WTC11 (cell line): ENCODE data around the gene ABCB1. TPM values are rescaled to one million over a fixed set of nuclear protein-coding genes. Genes with fewer than 3 reads are reported as not detected.

Experiments
- ATAC-seq: fragments of 200-7000 bp; cut with Tn5 transposase; 2 replicates; pipeline ENCODE4 v1.10.0; 2021; ENCODE audit warnings: mild to moderate bottlenecking, moderate library complexity
- CTCF ChIA-PET: fragments of 300-600 bp; sonication (Branson Sonifier 250); formaldehyde crosslinking; loops from one replicate; lab custom pipeline; 2021; ENCODE audit warnings: antibody characterized with exemption; lab: Charles Lee
- POLR2A ChIA-PET: fragments of 350-600 bp; sonication (Branson Sonifier 250); formaldehyde crosslinking; loops from one replicate; lab custom pipeline; 2021; ENCODE audit warnings: antibody characterized with exemption; lab: Charles Lee
- DNase-seq: peaks from one replicate; pipeline ENCODE4 v3.0.0; 2021; ENCODE audit warnings: low spot score
- H3K27ac Mint-ChIP-seq: 2 replicates; pipeline ENCODE4 v1.8.0; 2021; ENCODE audit warnings: mixed read lengths
- H3K27me3 Mint-ChIP-seq: 2 replicates; pipeline ENCODE4 v1.8.0; 2021; ENCODE audit warnings: low read depth, mild to moderate bottlenecking, moderate library complexity, mixed read lengths
- H3K36me3 Mint-ChIP-seq: 2 replicates; pipeline ENCODE4 v1.8.0; 2021; ENCODE audit warnings: mixed read lengths
- H3K4me1 Mint-ChIP-seq: 2 replicates; pipeline ENCODE4 v1.8.0; 2022; ENCODE audit warnings: mixed read lengths
- H3K4me3 Mint-ChIP-seq: 2 replicates; pipeline ENCODE4 v1.8.0; 2021; ENCODE audit warnings: mild to moderate bottlenecking, moderate library complexity, mixed read lengths
- H3K9me3 Mint-ChIP-seq: 2 replicates; pipeline ENCODE4 v1.8.0; 2021; ENCODE audit warnings: mixed read lengths
- CREB1 ChIP-seq: sonication (generic); formaldehyde crosslinking; IDR thresholded peaks from 2 replicates; pipeline ENCODE4 v1.8.0; 2023; ENCODE audit warnings: mild to moderate bottlenecking, missing genetic modification reagents
- CREM ChIP-seq: sonication (generic); formaldehyde crosslinking; IDR thresholded peaks from 2 replicates; pipeline ENCODE4 v1.8.1; 2022; ENCODE audit warnings: mild to moderate bottlenecking, missing genetic modification reagents, moderate library complexity
- ELF4 ChIP-seq: sonication (generic); formaldehyde crosslinking; IDR thresholded peaks from 2 replicates; pipeline ENCODE4 v1.8.1; 2022; ENCODE audit warnings: low read depth, mild to moderate bottlenecking, moderate library complexity, missing genetic modification reagents
- FOXP1 ChIP-seq: sonication (generic); formaldehyde crosslinking; IDR thresholded peaks from 2 replicates; pipeline ENCODE4 v1.8.0; 2022; ENCODE audit warnings: missing genetic modification reagents, mild to moderate bottlenecking, moderate library complexity, borderline replicate concordance
- GTF2I ChIP-seq: fragments of 250-450 bp; sonication (Bioruptor Pico); conservative IDR thresholded peaks from 2 replicates; pipeline ENCODE4 v1.4.0; 2021; ENCODE audit warnings: mild to moderate bottlenecking
- MXD4 ChIP-seq: fragments of 250-450 bp; sonication (Bioruptor Pico); IDR thresholded peaks from 2 replicates; pipeline ENCODE4 v1.8.0; 2021; ENCODE audit warnings: mild to moderate bottlenecking, moderate library complexity, borderline replicate concordance
- ZBTB21 ChIP-seq: sonication (generic); formaldehyde crosslinking; IDR thresholded peaks from 2 replicates; pipeline ENCODE4 v1.8.1; 2023; ENCODE audit warnings: mild to moderate bottlenecking, missing genetic modification reagents, borderline replicate concordance
- ZNF121 ChIP-seq: sonication (generic); formaldehyde crosslinking; IDR thresholded peaks from 2 replicates; pipeline ENCODE4 v1.8.0; 2023; ENCODE audit warnings: missing genetic modification reagents
- ZNF317 ChIP-seq: sonication (generic); formaldehyde crosslinking; IDR thresholded peaks from 2 replicates; pipeline ENCODE4 v1.8.1; 2023; ENCODE audit warnings: low read depth, mild to moderate bottlenecking, moderate library complexity, missing genetic modification reagents, borderline replicate concordance
- total RNA-seq: library from RNA; stranded (reverse); gene quantifications from 3 replicates; pipeline ENCODE4 v1.2.3, GENCODE V29; 2021
- TF ChIP-seq, protein P1 (sequence below): sonication (generic); formaldehyde crosslinking; IDR thresholded peaks from 2 replicates; pipeline ENCODE4 v1.8.1; 2023; ENCODE audit warnings: mild to moderate bottlenecking, missing genetic modification reagents
- TF ChIP-seq, protein P2 (sequence below): sonication (generic); formaldehyde crosslinking; IDR thresholded peaks from 2 replicates; pipeline ENCODE4 v1.8.0; 2023; ENCODE audit warnings: mild to moderate bottlenecking, missing genetic modification reagents
- TF ChIP-seq, protein P3 (sequence below): fragments of 200-600 bp; IDR thresholded peaks from 2 replicates; pipeline ENCODE4 v1.8.0; 2022; ENCODE audit warnings: antibody characterized with exemption
- TF ChIP-seq, protein P4 (sequence below): fragments of 250-450 bp; sonication (Bioruptor Pico); IDR thresholded peaks from 2 replicates; pipeline ENCODE4 v1.8.0; 2021; ENCODE audit warnings: mild to moderate bottlenecking
- TF ChIP-seq, protein P5 (sequence below): fragments of 250-450 bp; sonication (Bioruptor Pico); conservative IDR thresholded peaks from 2 replicates; pipeline ENCODE4 v1.9.0; 2021; ENCODE audit warnings: mild to moderate bottlenecking
- TF ChIP-seq, protein P6 (sequence below): fragments of 250-450 bp; sonication (Bioruptor Pico); IDR thresholded peaks from 2 replicates; pipeline ENCODE4 v1.9.0; 2021; ENCODE audit warnings: mild to moderate bottlenecking
- TF ChIP-seq, protein P7 (sequence below): sonication (generic); formaldehyde crosslinking; IDR thresholded peaks from 2 replicates; pipeline ENCODE4 v1.8.0; 2022; ENCODE audit warnings: mild to moderate bottlenecking, missing genetic modification reagents

The ABCB1 gene
- total RNA-seq, 1 experiment from 2014 or later, result 0.94 TPM

DNA sequence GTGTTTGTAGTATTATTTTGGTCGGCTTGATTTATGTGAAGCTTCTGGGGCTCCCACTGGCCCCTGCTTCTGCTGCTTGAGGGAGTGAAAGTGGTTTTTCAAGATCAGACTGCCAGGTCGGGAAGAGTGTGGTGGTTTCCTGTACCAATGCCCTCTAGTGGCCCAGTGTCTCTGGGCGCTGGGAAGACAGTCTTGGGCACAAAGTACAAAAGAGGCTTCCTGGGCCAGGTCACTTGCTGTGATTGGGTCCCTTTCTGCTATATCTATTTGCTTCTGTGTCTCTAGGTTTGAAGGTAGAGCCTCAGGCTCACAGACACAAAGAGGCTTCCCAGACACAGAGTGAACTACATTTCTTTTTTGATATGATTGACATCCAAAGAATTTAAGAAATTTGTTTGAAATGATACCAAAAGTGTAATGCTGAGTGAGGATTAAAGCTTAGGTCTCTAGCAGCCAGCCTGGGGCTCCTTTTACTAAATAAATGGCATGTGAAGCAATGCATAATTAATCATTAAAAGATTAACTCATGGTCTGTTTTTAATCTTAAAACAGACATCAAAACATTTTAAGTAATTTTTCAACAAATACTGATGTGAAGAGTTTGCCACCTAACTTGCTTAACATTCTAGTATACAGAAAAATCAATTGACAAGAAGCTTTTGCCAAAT is 36.3 kb downstream of the ABCB1 start:
- no peak overlapping the region for H3K27ac Mint-ChIP-seq
- ChIA-PET CTCF (interaction anchor here (0.6 to 1.4 kb wide), 7 partner anchors 12 to 174 kb away, joined by 3 to 4 read pairs (median 3); partner anchors contain the start of gene ABCB1), POLR2A (no interaction called here)
- H3K27me3 Mint-ChIP-seq, result no peaks in the 10 kb centered on the region
- H3K36me3 Mint-ChIP-seq, result no peaks in the 10 kb centered on the region
- H3K4me3 Mint-ChIP-seq, result no peak overlapping the region
- peaks cover 31% of the 10 kb centered on the region for H3K4me1 Mint-ChIP-seq
- DNase-seq, result peak; percentile 56
- TF ChIP-seq ZNF317, result no peak
- no peak for TF ChIP-seq CREM (CRISPR knock-in tag)
- TF ChIP-seq, protein P1, sequence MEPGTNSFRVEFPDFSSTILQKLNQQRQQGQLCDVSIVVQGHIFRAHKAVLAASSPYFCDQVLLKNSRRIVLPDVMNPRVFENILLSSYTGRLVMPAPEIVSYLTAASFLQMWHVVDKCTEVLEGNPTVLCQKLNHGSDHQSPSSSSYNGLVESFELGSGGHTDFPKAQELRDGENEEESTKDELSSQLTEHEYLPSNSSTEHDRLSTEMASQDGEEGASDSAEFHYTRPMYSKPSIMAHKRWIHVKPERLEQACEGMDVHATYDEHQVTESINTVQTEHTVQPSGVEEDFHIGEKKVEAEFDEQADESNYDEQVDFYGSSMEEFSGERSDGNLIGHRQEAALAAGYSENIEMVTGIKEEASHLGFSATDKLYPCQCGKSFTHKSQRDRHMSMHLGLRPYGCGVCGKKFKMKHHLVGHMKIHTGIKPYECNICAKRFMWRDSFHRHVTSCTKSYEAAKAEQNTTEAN (CRISPR knock-in tag), result no peak
- no peak for TF ChIP-seq FOXP1 (CRISPR knock-in tag)
- TF ChIP-seq, protein P2, sequence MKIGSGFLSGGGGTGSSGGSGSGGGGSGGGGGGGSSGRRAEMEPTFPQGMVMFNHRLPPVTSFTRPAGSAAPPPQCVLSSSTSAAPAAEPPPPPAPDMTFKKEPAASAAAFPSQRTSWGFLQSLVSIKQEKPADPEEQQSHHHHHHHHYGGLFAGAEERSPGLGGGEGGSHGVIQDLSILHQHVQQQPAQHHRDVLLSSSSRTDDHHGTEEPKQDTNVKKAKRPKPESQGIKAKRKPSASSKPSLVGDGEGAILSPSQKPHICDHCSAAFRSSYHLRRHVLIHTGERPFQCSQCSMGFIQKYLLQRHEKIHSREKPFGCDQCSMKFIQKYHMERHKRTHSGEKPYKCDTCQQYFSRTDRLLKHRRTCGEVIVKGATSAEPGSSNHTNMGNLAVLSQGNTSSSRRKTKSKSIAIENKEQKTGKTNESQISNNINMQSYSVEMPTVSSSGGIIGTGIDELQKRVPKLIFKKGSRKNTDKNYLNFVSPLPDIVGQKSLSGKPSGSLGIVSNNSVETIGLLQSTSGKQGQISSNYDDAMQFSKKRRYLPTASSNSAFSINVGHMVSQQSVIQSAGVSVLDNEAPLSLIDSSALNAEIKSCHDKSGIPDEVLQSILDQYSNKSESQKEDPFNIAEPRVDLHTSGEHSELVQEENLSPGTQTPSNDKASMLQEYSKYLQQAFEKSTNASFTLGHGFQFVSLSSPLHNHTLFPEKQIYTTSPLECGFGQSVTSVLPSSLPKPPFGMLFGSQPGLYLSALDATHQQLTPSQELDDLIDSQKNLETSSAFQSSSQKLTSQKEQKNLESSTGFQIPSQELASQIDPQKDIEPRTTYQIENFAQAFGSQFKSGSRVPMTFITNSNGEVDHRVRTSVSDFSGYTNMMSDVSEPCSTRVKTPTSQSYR (CRISPR knock-in tag), result no peak
- TF ChIP-seq, protein P3, sequence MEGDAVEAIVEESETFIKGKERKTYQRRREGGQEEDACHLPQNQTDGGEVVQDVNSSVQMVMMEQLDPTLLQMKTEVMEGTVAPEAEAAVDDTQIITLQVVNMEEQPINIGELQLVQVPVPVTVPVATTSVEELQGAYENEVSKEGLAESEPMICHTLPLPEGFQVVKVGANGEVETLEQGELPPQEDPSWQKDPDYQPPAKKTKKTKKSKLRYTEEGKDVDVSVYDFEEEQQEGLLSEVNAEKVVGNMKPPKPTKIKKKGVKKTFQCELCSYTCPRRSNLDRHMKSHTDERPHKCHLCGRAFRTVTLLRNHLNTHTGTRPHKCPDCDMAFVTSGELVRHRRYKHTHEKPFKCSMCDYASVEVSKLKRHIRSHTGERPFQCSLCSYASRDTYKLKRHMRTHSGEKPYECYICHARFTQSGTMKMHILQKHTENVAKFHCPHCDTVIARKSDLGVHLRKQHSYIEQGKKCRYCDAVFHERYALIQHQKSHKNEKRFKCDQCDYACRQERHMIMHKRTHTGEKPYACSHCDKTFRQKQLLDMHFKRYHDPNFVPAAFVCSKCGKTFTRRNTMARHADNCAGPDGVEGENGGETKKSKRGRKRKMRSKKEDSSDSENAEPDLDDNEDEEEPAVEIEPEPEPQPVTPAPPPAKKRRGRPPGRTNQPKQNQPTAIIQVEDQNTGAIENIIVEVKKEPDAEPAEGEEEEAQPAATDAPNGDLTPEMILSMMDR, result peak; percentile 29; the same call in 1 of the 2 replicates
- TF ChIP-seq CREB1 (CRISPR knock-in tag), result no peak
- TF ChIP-seq MXD4 (CRISPR knock-in tag), result no peak
- ATAC-seq, result peak; percentile 97
- H3K9me3 Mint-ChIP-seq, result no peaks in the 10 kb centered on the region

DNA sequence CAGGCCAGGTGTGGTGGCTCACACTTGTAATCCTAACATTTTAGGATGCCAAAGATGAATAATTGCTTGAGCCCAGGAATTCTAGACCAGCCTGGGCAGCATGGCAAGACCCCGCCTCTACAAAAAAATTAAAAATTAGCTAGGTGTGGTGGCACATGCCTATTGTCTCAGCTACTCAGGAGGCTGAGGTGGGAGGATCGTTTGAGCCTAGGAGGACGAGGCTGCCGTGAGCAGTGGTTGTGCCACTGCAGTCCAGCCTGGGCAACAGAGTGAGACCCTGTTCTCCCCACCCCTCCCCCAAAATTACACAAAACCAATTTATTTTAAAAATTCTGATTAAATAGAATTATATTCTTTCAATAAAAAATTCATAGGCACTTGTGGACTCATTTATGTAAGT is 39.0 kb downstream of the ABCB1 start:
- no peak overlapping the region for H3K4me3 Mint-ChIP-seq
- DNase-seq (no peak), ATAC-seq (no peak)
- POLR2A ChIA-PET, result no interaction called here
- H3K4me1 Mint-ChIP-seq, result peaks cover 35% of the 10 kb centered on the region
- no peaks in the 10 kb centered on the region for H3K27me3 Mint-ChIP-seq
- no peaks in the 10 kb centered on the region for H3K36me3 Mint-ChIP-seq
- H3K9me3 Mint-ChIP-seq, result no peaks in the 10 kb centered on the region
- CTCF ChIA-PET, result no interaction called here
- no peak overlapping the region for H3K27ac Mint-ChIP-seq
- TF ChIP-seq, protein P1 (CRISPR knock-in tag), result no peak
- TF ChIP-seq ELF4 (CRISPR knock-in tag), result no peak
- TF ChIP-seq CREB1 (CRISPR knock-in tag), result no peak
- TF ChIP-seq ZBTB21 (CRISPR knock-in tag), result no peak
- TF ChIP-seq, protein P4, sequence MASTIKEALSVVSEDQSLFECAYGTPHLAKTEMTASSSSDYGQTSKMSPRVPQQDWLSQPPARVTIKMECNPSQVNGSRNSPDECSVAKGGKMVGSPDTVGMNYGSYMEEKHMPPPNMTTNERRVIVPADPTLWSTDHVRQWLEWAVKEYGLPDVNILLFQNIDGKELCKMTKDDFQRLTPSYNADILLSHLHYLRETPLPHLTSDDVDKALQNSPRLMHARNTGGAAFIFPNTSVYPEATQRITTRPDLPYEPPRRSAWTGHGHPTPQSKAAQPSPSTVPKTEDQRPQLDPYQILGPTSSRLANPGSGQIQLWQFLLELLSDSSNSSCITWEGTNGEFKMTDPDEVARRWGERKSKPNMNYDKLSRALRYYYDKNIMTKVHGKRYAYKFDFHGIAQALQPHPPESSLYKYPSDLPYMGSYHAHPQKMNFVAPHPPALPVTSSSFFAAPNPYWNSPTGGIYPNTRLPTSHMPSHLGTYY (CRISPR knock-in tag), result no peak
- peak; percentile 98 for TF ChIP-seq ZNF121
- TF ChIP-seq, protein P3, result no peak
- TF ChIP-seq FOXP1 (CRISPR knock-in tag), result no peak
- TF ChIP-seq, protein P5, sequence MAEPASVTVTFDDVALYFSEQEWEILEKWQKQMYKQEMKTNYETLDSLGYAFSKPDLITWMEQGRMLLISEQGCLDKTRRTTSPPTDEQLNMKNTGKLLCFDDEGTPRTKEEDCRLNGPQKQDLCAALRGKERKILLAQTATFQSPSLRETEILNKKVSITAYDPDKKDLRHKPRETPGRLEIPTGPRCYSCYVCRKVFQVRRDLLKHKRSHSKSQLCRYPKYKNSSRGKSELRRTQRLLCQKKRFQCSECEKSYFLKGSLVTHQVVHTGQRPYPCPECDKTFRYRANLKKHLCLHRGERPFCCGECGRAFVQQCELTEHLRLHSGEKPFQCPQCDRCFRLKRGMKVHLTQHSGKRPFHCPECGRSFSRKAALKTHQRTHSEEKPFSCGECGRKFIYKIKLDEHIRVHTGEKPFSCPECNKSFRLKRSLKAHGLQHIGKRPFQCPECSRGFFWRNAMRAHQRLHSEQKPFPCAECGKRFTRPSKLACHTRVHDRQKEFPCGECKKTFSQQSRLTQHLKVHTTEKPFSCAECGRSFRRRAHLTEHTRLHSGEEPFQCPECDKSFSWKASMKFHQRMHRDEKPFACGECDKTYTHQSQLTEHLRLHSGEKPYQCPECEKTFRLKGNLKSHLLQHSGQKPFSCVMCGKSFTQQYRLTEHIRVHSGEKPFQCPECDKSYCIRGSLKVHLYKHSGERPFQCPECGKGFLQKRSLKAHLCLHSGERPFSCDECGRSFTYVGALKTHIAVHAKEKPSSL (CRISPR knock-in tag), result no peak
- TF ChIP-seq, protein P6, sequence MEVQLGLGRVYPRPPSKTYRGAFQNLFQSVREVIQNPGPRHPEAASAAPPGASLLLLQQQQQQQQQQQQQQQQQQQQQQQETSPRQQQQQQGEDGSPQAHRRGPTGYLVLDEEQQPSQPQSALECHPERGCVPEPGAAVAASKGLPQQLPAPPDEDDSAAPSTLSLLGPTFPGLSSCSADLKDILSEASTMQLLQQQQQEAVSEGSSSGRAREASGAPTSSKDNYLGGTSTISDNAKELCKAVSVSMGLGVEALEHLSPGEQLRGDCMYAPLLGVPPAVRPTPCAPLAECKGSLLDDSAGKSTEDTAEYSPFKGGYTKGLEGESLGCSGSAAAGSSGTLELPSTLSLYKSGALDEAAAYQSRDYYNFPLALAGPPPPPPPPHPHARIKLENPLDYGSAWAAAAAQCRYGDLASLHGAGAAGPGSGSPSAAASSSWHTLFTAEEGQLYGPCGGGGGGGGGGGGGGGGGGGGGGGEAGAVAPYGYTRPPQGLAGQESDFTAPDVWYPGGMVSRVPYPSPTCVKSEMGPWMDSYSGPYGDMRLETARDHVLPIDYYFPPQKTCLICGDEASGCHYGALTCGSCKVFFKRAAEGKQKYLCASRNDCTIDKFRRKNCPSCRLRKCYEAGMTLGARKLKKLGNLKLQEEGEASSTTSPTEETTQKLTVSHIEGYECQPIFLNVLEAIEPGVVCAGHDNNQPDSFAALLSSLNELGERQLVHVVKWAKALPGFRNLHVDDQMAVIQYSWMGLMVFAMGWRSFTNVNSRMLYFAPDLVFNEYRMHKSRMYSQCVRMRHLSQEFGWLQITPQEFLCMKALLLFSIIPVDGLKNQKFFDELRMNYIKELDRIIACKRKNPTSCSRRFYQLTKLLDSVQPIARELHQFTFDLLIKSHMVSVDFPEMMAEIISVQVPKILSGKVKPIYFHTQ, result no peak
- peak; percentile 74; the same call in 1 of the 2 replicates for TF ChIP-seq GTF2I (CRISPR knock-in tag)
- TF ChIP-seq, protein P7, sequence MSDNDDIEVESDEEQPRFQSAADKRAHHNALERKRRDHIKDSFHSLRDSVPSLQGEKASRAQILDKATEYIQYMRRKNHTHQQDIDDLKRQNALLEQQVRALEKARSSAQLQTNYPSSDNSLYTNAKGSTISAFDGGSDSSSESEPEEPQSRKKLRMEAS (CRISPR knock-in tag), result no peak
